HepG2 (cell line): ENCODE data around the gene UCP1. TPM values are rescaled to one million over a fixed set of nuclear protein-coding genes. Genes with fewer than 3 reads are reported as not detected.

Experiments
- ATAC-seq: fragments of 200-7000 bp; cut with Tn5 transposase; 3 replicates; pipeline ENCODE4 v1.9.1; 2020; ENCODE audit warnings: mild to moderate bottlenecking, moderate library complexity
- BruUV-seq: library from RNA; stranded (reverse); fragments of 400-500 nt; replicated peaks from 2 replicates; lab custom pipeline; 2021; lab: Mats Ljungman, UMichigan
- CTCF ChIA-PET: fragments of 300-600 bp; formaldehyde crosslinking; extraction: SDS; loops from one replicate; lab custom pipeline; 2021; ENCODE audit warnings: low total read pairs, inconsistent platforms, low intra/inter-chr PET ratio; lab: Yijun Ruan, JAX
- POLR2A ChIA-PET: fragments of 350-600 bp; sonication (Branson Sonifier 250); formaldehyde crosslinking; loops from one replicate; lab custom pipeline; 2020; ENCODE audit warnings: antibody characterized with exemption, inconsistent platforms; lab: Yijun Ruan, JAX
- DNase-seq: peaks from one replicate; pipeline ENCODE4 v3.0.0-alpha.2; 2015; ENCODE audit warnings: low spot score
- FAIRE-seq: peaks from 3 replicates; lab custom pipeline; 2011; peaks lifted over from hg19 to GRCh38; lab: Jason Lieb, UNC
- H2AFZ ChIP-seq: one replicate; pipeline ENCODE4 v1.6.1; 2011; ENCODE audit warnings: low read length, inconsistent platforms
- H3K27ac ChIP-seq: fragments of 300-600 bp; 3 replicates; pipeline ENCODE4 v1.8.0; 2011; ENCODE audit warnings: mixed run types, mild to moderate bottlenecking, mixed read lengths, low read length, inconsistent platforms; ENCODE audit not compliant: insufficient read depth; ENCODE audit errors: extremely low read length
- H3K27me3 ChIP-seq, 2 experiments: fragments of 200-600 bp in 1 of 2; 2 replicates in 1 of 2; 3 replicates in 1 of 2; pipeline versions ENCODE4 v1.6.0 to v1.8.0; 2011; ENCODE audit warnings: low read length in 2 of 2, mild to moderate bottlenecking in 2 of 2, moderate library complexity in 2 of 2, inconsistent platforms in 1 of 2; ENCODE audit not compliant: insufficient read depth in 2 of 2, control insufficient read depth in 1 of 2
- H3K36me3 ChIP-seq, 2 experiments: fragments of 200-600 bp in 1 of 2; replicated peaks in 1 of 2; 2 replicates in 1 of 2; 3 replicates in 1 of 2; pipeline versions ENCODE4 v1.5.1 to v1.8.0; 2011; ENCODE audit warnings: low read length in 2 of 2, inconsistent platforms in 1 of 2; ENCODE audit not compliant: insufficient read depth in 2 of 2, control insufficient read depth in 1 of 2
- H3K4me1 ChIP-seq: 2 replicates; pipeline ENCODE4 v1.5.1; 2012; ENCODE audit warnings: low read length, inconsistent platforms; ENCODE audit not compliant: insufficient read depth
- H3K4me2 ChIP-seq: 2 replicates; pipeline ENCODE4 v1.6.0; 2011; ENCODE audit warnings: low read depth, low read length, inconsistent platforms
- H3K4me3 ChIP-seq, 3 experiments: fragments of 200-600 bp in 1 of 3; sonication (generic), shearing (Covaris generic) in 1 of 3; replicated peaks in 1 of 3; 2 replicates each; pipeline ENCODE4 v1.5.1; 2011 to 2016; ENCODE audit warnings: low read length in 3 of 3, inconsistent platforms in 2 of 3, low read depth in 2 of 3, mild to moderate bottlenecking in 2 of 3, control low read depth in 1 of 3, mixed read lengths in 1 of 3; ENCODE audit not compliant: insufficient read depth in 1 of 3
- H3K79me2 ChIP-seq: one replicate; pipeline ENCODE4 v1.6.1; 2011; ENCODE audit warnings: low read length, inconsistent platforms; ENCODE audit not compliant: insufficient read depth
- H3K9ac ChIP-seq: 2 replicates; pipeline ENCODE4 v1.6.0; 2011; ENCODE audit warnings: mild to moderate bottlenecking, low read depth, low read length, inconsistent platforms; ENCODE audit not compliant: insufficient read depth
- H3K9me3 ChIP-seq: 2 replicates; pipeline ENCODE4 v1.5.1; 2012; ENCODE audit warnings: mild to moderate bottlenecking, low read length
- H4K20me1 ChIP-seq: 2 replicates; pipeline ENCODE4 v1.6.0; 2011; ENCODE audit warnings: inconsistent platforms, mild to moderate bottlenecking, low read length, moderate library complexity; ENCODE audit not compliant: insufficient read depth
- HNRNPLL ChIP-seq: fragments of 200-400 bp; formaldehyde crosslinking; IDR thresholded peaks from 2 replicates; pipeline ENCODE4 v1.6.1; 2017; ENCODE audit warnings: mild to moderate bottlenecking, low read depth, low read length; ENCODE audit not compliant: poor library complexity, severe bottlenecking
- IKZF5 ChIP-seq: IDR thresholded peaks from 2 replicates; pipeline ENCODE4 v1.6.1; 2018; ENCODE audit warnings: missing genetic modification reagents, mild to moderate bottlenecking, missing compliant biosample characterization
- KDM6A ChIP-seq: IDR thresholded peaks from 2 replicates; pipeline ENCODE4 v1.6.1; 2016; ENCODE audit warnings: low read depth
- NR2C2 ChIP-seq: sonication (generic); formaldehyde crosslinking; IDR thresholded peaks from 2 replicates; pipeline ENCODE4 v1.4.0; 2020; ENCODE audit warnings: missing genetic modification reagents, mild to moderate bottlenecking, moderate library complexity, borderline replicate concordance
- PHF20 ChIP-seq: sonication (generic); formaldehyde crosslinking; IDR thresholded peaks from 2 replicates; pipeline ENCODE4 v1.5.0; 2020; ENCODE audit warnings: mild to moderate bottlenecking, missing genetic modification reagents
- PHF5A ChIP-seq: IDR thresholded peaks from one replicate; pipeline ENCODE4 v1.6.1; 2018; ENCODE audit warnings: low read depth, missing genetic modification reagents; ENCODE audit not compliant: unreplicated experiment
- RAD51 ChIP-seq: fragments of 450-650 bp; IDR thresholded peaks from 2 replicates; pipeline ENCODE4 v1.6.1; 2016; ENCODE audit warnings: borderline replicate concordance
- TRAFD1 ChIP-seq: sonication (generic); formaldehyde crosslinking; IDR thresholded peaks from 2 replicates; pipeline ENCODE4 v1.5.1; 2020; ENCODE audit warnings: missing genetic modification reagents, mild to moderate bottlenecking, borderline replicate concordance
- ZFP1 ChIP-seq: IDR thresholded peaks from 2 replicates; pipeline ENCODE4 v1.6.1; 2016
- ZHX1 ChIP-seq: sonication (generic); formaldehyde crosslinking; IDR thresholded peaks from 2 replicates; pipeline ENCODE4 v1.8.1; 2022; ENCODE audit warnings: low read depth, mild to moderate bottlenecking, missing genetic modification reagents
- ZNF12 ChIP-seq: sonication (generic); formaldehyde crosslinking; IDR thresholded peaks from 2 replicates; pipeline ENCODE4 v1.5.0; 2020; ENCODE audit warnings: missing genetic modification reagents
- ZNF264 ChIP-seq: sonication (generic); formaldehyde crosslinking; IDR thresholded peaks from 2 replicates; pipeline ENCODE4 v1.4.0; 2020; ENCODE audit warnings: missing genetic modification reagents
- ZNF33B ChIP-seq: sonication (generic); formaldehyde crosslinking; IDR thresholded peaks from 2 replicates; pipeline ENCODE4 v1.5.1; 2020; ENCODE audit warnings: mild to moderate bottlenecking, missing genetic modification reagents
- ZNF34 ChIP-seq: sonication (generic); formaldehyde crosslinking; IDR thresholded peaks from 2 replicates; pipeline ENCODE4 v1.4.0; 2020; ENCODE audit warnings: mild to moderate bottlenecking, missing genetic modification reagents, borderline replicate concordance
- ZNF414 ChIP-seq: sonication (generic); formaldehyde crosslinking; IDR thresholded peaks from 2 replicates; pipeline ENCODE4 v1.5.0; 2020; ENCODE audit warnings: missing genetic modification reagents
- ZNF552 ChIP-seq: sonication (generic); formaldehyde crosslinking; IDR thresholded peaks from 2 replicates; pipeline ENCODE4 v1.9.0; 2022; ENCODE audit warnings: missing genetic modification reagents, mild to moderate bottlenecking, borderline replicate concordance
- WGBS: methylation state at CpG from one replicate; pipeline ENCODE4 v1.1.6; 2017; ENCODE audit warnings: low lambda C conversion rate; 5-methylcytosine and 5-hydroxymethylcytosine counted together
- in situ Hi-C: cut with HindIII; loops from 2 replicates; pipeline ENCODE4 v1.10.0; 2017; ENCODE audit warnings: low pct_unique_long_range_greater_than_20kb; ENCODE audit not compliant: extremely low pct_ligation_motif_present
- intact Hi-C: fragments of 100-400 bp; cut with micrococcal nuclease; formaldehyde crosslinking; loops from one replicate; pipeline ENCODE4 v1.10.0; 2022; ENCODE audit not compliant: unreplicated experiment
- polyA plus RNA-seq, 8 experiments: library from polyadenylated mRNA; depleted of rRNA in 3 of 8; stranded (reverse) in 7 of 8; unstranded in 1 of 8; fragments of >200 nt; fragmentation: Illumina TruSeq in 4 of 8; extraction: Trizol in 4 of 8; gene quantifications; 2 replicates each; pipeline versions ENCODE4 v1.2.1 to v1.2.3, GENCODE V29; 2011 to 2016; ENCODE audit warnings: low read depth in 4 of 8, missing spikeins in 1 of 8, mixed read lengths in 1 of 8; ENCODE audit not compliant: insufficient read depth in 1 of 8
- total RNA-seq, 5 experiments: library from RNA; depleted of rRNA; stranded (reverse); fragments of >200 nt; fragmentation: Illumina TruSeq; extraction: Trizol; gene quantifications; 2 replicates each; pipeline ENCODE4 v1.2.3, GENCODE V29; 2016; ENCODE audit warnings: low read depth in 1 of 5

UCP1 gene
- total and polyA plus RNA-seq, 2 of the 13 experiments (the other 11 are each of a cell fraction or from before 2014, with no cell fraction given): 0.11 TPM

GRCh38 chr4:140575489-140575888, 6.7 kb upstream of the UCP1 start:
- Histone ChIP-seq H3K4me3 (no peak overlapping the region), H3K27me3 (peaks cover 0 to 38% of the 10 kb centered on the region in 2 experiments; a peak in 2 of 5 replicates), H4K20me1 (no peaks in the 10 kb centered on the region), H3K9ac (no peak overlapping the region), H3K36me3 (no peaks in the 10 kb centered on the region), H3K79me2 (no peaks in the 10 kb centered on the region), H3K9me3 (no peaks in the 10 kb centered on the region), H3K4me1 (no peaks in the 10 kb centered on the region), H2AFZ (no peak overlapping the region), H3K4me2 (no peak overlapping the region), H3K27ac (no peak overlapping the region)
- DNase-seq (no peak), FAIRE-seq (no peak), ATAC-seq (no peak; the same call in 2 of the 3 replicates)
- intact Hi-C loops (no loop called here), in situ Hi-C loops (no loop called here)
- WGBS: 13% methylated on average over 4 of the region's 4 CpGs
- ChIA-PET POLR2A (no interaction called here), CTCF (no interaction called here)
- TF ChIP-seq TRAFD1 (CRISPR knock-in tag): no peak
- TF ChIP-seq ZNF34 (CRISPR knock-in tag): no peak
- TF ChIP-seq ZNF12 (CRISPR knock-in tag): no peak
- no peak for TF ChIP-seq ZFP1 (CRISPR knock-in tag)
- TF ChIP-seq ZNF33B (CRISPR knock-in tag): no peak
- TF ChIP-seq PHF20: no peak
- TF ChIP-seq HNRNPLL: no peak
- TF ChIP-seq ZNF264 (CRISPR knock-in tag): no peak
- TF ChIP-seq ZNF414 (CRISPR knock-in tag): no peak
- TF ChIP-seq PHF5A: no peak
- no peak for TF ChIP-seq ZNF552 (CRISPR knock-in tag)
- TF ChIP-seq NR2C2 (CRISPR knock-in tag): no peak
- no peak for TF ChIP-seq IKZF5 (CRISPR knock-in tag)
- no peak for TF ChIP-seq KDM6A (CRISPR knock-in tag)
- TF ChIP-seq RAD51: no peak
- no peak for TF ChIP-seq ZHX1 (CRISPR knock-in tag)
- BruUV-seq: no TSS peak
